GM21619 (cell line): ENCODE results near the gene PTER.

ENCODE experiments used
- ATAC-seq: cut with Tn5 transposase; IDR thresholded peaks from one replicate; pipeline ENCODE4 v1.9.1; 2021; ENCODE audit not compliant: unreplicated experiment

The PTER gene

GRCh38 chr10:16466001-16466400 lies 29.2 kb downstream of the PTER start:
- ATAC-seq = no peak

GRCh38 chr10:16470747-16471146 lies 33.9 kb downstream of the PTER start:
- ATAC-seq = no peak

- ATAC-seq = no peak
These were observed 36.0 kb downstream of the PTER start for GRCh38 chr10:16472828-16473227.

DNA sequence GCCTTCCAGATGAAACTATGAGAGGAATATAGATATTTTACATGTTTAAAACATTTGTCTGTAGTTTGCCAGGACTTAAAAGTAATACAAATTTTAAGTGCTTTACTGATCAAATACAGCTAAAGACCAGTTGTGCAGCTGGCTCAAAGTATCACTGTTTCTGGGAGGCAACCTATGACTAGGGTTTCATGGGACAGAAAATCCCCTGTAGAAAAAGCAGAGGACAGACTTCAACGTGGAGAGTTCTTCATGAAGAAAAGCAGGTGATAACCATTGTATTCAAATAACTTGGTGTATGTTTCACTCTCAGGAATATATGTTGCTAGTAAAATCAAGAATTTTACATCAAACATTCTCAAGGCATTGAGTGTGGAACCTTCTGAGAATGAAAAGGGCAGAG lies 40.9 kb downstream of the PTER start:
- ATAC-seq = no peak

GRCh38 chr10:16478801-16479200 lies 42.0 kb downstream of the PTER start:
- no peak for ATAC-seq

GRCh38 chr10:16481052-16481728 lies 44.4 kb downstream of the PTER start:
- no peak for ATAC-seq

GRCh38 chr10:16483241-16483917 lies 46.6 kb downstream of the PTER start:
- ATAC-seq = peak; percentile 53

GRCh38 chr10:16490511-16490910 lies 53.7 kb downstream of the PTER start:
- no peak for ATAC-seq

DNA sequence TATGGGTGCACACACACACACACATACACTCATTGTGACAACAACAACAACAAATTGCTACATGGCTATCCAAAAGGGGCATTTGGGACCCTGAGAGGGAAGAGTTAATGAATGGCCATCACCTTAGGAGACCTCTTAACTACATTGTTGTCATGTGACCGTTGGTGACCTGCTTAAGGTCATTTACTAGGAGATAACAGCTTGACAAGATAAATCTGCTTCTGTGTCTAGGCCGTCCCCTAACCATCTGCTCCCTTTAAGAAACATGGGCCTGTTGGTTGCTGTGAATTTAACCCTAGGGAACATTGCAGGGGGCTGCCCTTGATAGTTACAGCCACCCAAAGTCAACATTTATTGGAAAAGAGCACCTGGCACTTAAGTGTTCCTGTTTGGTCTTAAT lies 55.1 kb downstream of the PTER start:
- no peak for ATAC-seq

- ATAC-seq = no peak
These were observed 57.2 kb downstream of the PTER start for GRCh38 chr10:16493884-16494536.

DNA sequence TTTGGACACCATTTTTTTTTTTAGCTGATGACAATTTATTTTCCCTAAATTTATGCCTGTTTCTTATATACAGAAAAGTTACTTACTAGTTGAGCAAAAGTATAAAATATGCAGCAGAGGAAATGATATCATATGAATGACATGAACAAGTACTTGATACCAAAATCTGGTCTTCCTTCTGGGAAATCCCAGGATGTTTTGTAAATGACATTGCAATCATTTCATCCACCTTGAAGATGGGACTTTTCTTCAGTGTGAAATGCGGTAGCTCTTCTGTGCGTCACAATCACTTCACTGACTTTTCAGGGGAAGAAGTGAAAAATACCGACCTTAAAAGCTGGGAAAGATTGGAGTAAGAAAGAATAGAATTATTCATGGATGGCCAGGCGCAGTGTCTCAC lies 61.1 kb downstream of the PTER start:
- no peak for ATAC-seq

DNA sequence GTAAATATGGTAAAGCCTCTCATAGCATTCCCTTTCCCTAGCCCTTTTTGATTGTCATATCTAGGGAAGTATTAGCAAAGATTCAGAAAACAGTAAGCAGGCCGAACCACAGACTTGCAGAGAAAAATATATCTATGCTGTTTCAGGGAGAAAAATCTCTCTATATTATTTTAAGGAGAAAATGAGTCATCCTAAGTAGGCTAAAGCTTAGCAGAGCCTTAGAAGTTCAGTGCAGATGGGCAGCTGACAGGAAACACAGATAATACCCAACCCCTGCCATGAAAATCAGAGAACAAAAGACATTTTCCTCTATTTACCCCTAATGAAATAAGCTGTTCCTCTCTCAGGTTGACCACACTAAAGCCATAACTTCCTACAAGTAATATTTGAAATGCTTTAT lies 68.4 kb downstream of the PTER start:
- no peak for ATAC-seq

DNA sequence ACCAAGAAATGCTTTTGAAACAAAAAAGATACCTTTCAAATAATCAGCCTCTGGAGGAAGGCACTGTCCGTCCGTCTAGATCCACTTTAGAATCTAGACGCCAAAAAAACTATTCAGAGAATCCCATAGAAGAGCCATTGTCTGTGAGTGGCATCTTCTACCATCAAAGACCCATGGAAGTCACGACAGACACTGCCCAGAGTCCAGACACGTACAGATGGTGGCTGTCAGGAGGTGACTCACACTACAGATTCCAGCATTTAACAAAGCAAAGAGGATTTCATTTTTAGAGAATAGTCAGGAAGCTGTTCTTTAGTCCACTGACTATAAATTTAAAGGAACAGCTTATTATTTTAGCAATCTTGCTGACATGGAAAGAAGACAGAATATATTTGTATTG lies 73.2 kb downstream of the PTER start:
- ATAC-seq = no peak

DNA sequence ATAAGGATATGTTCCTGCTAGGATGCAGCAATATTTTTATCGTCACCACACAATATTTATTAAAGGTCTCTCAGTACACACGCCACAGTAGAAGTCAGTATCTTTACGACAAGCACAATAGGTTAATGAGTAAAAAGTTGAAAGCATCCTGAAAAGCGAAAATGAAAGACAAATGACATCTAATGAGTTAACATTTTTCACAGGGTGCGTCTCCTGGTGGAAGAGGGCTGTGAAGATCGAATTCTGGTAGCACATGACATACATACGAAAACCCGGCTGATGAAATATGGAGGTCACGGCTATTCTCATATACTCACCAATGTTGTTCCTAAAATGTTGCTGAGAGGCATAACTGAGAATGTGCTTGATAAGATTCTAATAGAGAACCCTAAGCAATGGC lies 74.0 kb downstream of the PTER start:
- no peak for ATAC-seq

GRCh38 chr10:16518822-16519221 lies 82.0 kb downstream of the PTER start:
- ATAC-seq = no peak

DNA sequence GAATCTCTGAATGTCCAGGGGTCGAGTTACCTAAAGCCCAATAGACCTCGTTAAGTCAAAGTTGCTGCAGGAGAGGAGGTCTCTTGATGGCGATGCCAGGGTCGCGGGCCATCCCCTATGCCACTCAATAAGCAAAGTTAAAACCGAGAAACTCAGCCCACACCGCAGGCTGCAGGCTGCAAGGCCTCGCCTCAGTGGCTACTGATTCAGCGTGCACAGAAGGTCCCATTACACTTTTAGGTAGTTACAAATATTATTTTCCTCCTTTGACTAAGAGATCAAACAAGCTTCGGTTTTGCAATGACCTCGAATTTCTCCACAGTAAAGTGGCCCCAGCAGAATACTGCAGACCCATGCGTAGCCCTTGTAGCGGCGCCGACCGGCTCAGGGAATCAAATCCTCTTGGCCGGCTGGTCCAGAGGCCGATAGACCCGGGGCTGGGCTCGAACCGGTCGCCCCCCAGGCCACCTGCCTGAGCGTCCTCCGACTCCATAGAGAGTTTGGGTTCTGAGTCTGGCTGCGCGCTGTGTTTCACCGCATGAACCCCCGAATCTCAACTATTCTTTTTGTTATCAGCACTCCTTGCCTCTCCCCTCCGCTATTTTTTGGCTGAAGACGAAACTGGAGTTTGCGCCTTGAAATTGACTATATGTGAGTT lies 82.6 kb downstream of the PTER start:
- no peak for ATAC-seq

DNA sequence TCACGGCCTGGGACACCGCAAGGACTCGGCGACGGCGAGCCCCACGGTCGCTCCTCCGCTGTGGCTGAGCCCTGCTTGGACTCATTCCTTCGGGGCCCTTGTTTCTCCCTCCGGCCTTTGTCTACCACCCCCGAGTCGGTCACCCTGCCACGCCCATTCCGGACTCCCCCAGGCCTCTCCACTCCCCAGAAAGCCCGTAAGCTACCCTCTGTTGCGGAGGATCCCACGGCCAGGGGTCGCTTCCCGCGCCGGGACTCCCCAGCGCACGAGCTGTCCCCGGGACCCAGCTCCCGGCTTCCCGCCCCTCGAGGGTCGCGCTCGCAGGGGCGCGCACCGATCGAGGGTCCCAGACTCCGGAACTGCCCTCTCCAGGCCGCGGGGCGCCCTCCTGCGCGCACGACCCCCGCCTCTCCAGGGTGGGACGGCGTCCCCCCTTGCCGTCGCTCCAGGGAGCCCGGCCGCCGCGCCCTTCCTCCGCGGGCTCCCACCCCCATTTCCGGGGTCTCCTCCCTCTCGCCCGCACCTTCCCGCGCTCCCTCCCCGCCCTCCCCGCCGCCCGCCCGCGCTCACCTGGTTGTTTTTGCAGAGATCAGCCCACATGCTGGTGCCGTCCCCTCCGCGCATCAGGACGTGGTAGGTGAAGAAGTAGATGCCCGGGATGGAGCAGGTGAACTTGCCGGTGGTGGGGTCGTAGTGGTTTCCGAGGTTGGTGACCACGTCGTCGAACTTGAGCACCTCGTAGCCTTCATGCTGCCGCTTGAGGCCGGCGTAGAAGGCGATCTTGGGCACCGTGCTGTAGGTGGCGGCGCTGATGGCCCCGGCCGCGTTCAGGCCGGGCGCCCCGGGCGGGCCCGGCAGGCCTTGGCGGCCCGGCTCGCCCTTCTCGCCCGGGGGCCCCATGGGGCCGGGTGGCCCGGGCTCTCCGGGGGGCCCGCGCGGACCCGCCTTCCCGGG lies 83.4 kb downstream of the PTER start:
- ATAC-seq = peak; percentile 38

DNA sequence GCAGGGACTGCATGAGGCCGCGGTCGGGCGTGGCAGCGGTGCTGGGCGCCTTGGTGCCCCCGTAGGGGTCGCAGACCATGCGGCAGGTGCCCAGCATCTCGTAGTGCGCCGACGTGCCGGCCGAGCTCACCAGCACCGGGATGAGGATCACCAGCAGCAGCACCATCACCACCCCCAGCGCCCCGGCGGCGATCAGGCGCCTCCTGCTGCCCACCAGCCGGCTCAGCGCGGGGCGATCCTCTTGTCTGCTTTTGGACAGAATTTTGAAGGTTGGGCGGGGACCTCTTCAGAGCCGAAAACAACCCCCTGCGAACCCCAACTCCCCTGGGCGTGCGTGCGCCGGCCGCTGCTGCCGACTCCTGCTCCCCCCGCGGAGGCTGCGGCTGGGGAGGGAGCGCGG lies 84.1 kb downstream of the PTER start:
- peak; percentile 55 for ATAC-seq

- ATAC-seq = peak; percentile 27
These were observed 84.7 kb downstream of the PTER start, which contains the start of gene C1QL3 for GRCh38 chr10:16521311-16522016. Gene C1QL3, minus strand, starts transcription at chr10:16521879. Its CDS starts 814 bp downstream, at chr10:16521065.

- ATAC-seq = no peak
These were observed 90.6 kb downstream of the PTER start for GRCh38 chr10:16527452-16527851.
